Loucy (cell line): ENCODE data around the gene KEAP1.

Experiments
- H2AFZ ChIP-seq: fragments of 200-600 bp; sonication (generic); 2 replicates; pipeline ENCODE4 v1.6.0; 2016; ENCODE audit warnings: antibody characterized with exemption, mild to moderate bottlenecking, low read length, moderate library complexity
- H3F3A ChIP-seq: fragments of 200-600 bp; 2 replicates; pipeline ENCODE4 v1.6.0; 2016; ENCODE audit warnings: antibody characterized with exemption, low read depth, mild to moderate bottlenecking
- H3K27me3 ChIP-seq: fragments of 200-600 bp; sonication (generic); 2 replicates; pipeline ENCODE4 v1.6.1; 2014; ENCODE audit warnings: low read length, mild to moderate bottlenecking; ENCODE audit not compliant: insufficient read depth, poor library complexity, severe bottlenecking
- H3K36me3 ChIP-seq: fragments of 200-600 bp; sonication (generic); 2 replicates; pipeline ENCODE4 v1.6.1; 2016; ENCODE audit warnings: low read length; ENCODE audit not compliant: insufficient read depth
- H3K4me1 ChIP-seq: fragments of 200-600 bp; sonication (generic); 2 replicates; pipeline ENCODE4 v1.5.1; 2014; ENCODE audit warnings: low read length, mild to moderate bottlenecking; ENCODE audit not compliant: insufficient read depth, poor library complexity, severe bottlenecking
- H3K4me2 ChIP-seq: fragments of 200-600 bp; sonication (generic); 2 replicates; pipeline ENCODE4 v1.6.0; 2014; ENCODE audit warnings: antibody characterized with exemption, low read length, low read depth, mild to moderate bottlenecking; ENCODE audit not compliant: poor library complexity, severe bottlenecking
- H3K4me3 ChIP-seq: fragments of 200-600 bp; sonication (generic); 2 replicates; pipeline ENCODE4 v1.5.1; 2014; ENCODE audit warnings: low read length, mild to moderate bottlenecking, mixed read lengths; ENCODE audit not compliant: poor library complexity, severe bottlenecking
- H3K79me2 ChIP-seq: fragments of 200-600 bp; sonication (generic); 2 replicates; pipeline ENCODE4 v1.6.1; 2014; ENCODE audit warnings: low read length; ENCODE audit not compliant: insufficient read depth
- H3K9ac ChIP-seq: fragments of 200-600 bp; sonication (generic); 2 replicates; pipeline ENCODE4 v1.6.0; 2014; ENCODE audit warnings: mild to moderate bottlenecking, low read depth, low read length, moderate library complexity; ENCODE audit not compliant: poor library complexity, severe bottlenecking
- H3K9me2 ChIP-seq: fragments of 200-600 bp; sonication (generic); replicated peaks from 2 replicates; pipeline ENCODE4 v1.6.1; 2016; ENCODE audit warnings: low read depth, low read length, mixed read lengths
- H3K9me3 ChIP-seq: fragments of 200-600 bp; sonication (generic); 2 replicates; pipeline ENCODE4 v1.6.1; 2014; ENCODE audit warnings: mild to moderate bottlenecking, antibody characterized with exemption, low read length, low read depth; ENCODE audit not compliant: insufficient read depth
- H4K20me1 ChIP-seq: fragments of 200-600 bp; sonication (generic); 2 replicates; pipeline ENCODE4 v1.6.0; 2014; ENCODE audit warnings: antibody characterized with exemption, low read length, mild to moderate bottlenecking; ENCODE audit not compliant: insufficient read depth, poor library complexity, severe bottlenecking
- EZH2phosphoT487 ChIP-seq: fragments of 200-600 bp; IDR thresholded peaks from 2 replicates; pipeline ENCODE4 v1.6.1; 2018; ENCODE audit warnings: antibody characterized with exemption, mild to moderate bottlenecking, moderate library complexity, borderline replicate concordance
- TF ChIP-seq, protein P1 (sequence below): fragments of 200-600 bp; sonication (generic); conservative IDR thresholded peaks from 2 replicates; pipeline ENCODE4 v1.5.1; 2014; ENCODE audit warnings: mild to moderate bottlenecking, antibody characterized with exemption, low read length

The KEAP1 gene

GRCh38 chr19:10468133-10468532 lies 35.0 kb downstream of the KEAP1 start:
- Histone ChIP-seq H3K4me2 (no peak overlapping the region), H4K20me1 (no peaks in the 10 kb centered on the region), H3K9me3 (no peaks in the 10 kb centered on the region), H3F3A (no peaks in the 10 kb centered on the region), H3K4me1 (no peaks in the 10 kb centered on the region), H3K9ac (no peak overlapping the region), H3K9me2 (no peaks in the 10 kb centered on the region), H3K27me3 (no peaks in the 10 kb centered on the region), H3K79me2 (no peaks in the 10 kb centered on the region), H3K4me3 (no peak overlapping the region), H3K36me3 (no peaks in the 10 kb centered on the region), H2AFZ (no peak overlapping the region)
- TF ChIP-seq EZH2phosphoT487, result no peak
- TF ChIP-seq, protein P1, sequence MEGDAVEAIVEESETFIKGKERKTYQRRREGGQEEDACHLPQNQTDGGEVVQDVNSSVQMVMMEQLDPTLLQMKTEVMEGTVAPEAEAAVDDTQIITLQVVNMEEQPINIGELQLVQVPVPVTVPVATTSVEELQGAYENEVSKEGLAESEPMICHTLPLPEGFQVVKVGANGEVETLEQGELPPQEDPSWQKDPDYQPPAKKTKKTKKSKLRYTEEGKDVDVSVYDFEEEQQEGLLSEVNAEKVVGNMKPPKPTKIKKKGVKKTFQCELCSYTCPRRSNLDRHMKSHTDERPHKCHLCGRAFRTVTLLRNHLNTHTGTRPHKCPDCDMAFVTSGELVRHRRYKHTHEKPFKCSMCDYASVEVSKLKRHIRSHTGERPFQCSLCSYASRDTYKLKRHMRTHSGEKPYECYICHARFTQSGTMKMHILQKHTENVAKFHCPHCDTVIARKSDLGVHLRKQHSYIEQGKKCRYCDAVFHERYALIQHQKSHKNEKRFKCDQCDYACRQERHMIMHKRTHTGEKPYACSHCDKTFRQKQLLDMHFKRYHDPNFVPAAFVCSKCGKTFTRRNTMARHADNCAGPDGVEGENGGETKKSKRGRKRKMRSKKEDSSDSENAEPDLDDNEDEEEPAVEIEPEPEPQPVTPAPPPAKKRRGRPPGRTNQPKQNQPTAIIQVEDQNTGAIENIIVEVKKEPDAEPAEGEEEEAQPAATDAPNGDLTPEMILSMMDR, result no peak

GRCh38 chr19:10467104-10467706 lies 36.0 kb downstream of the KEAP1 start:
- Histone ChIP-seq H3K9ac (no peak overlapping the region), H3K9me3 (no peaks in the 10 kb centered on the region), H3K27me3 (no peaks in the 10 kb centered on the region), H3K36me3 (no peaks in the 10 kb centered on the region), H3K9me2 (no peaks in the 10 kb centered on the region), H4K20me1 (no peaks in the 10 kb centered on the region), H2AFZ (no peak overlapping the region), H3K4me3 (no peak overlapping the region), H3F3A (no peaks in the 10 kb centered on the region), H3K4me1 (no peaks in the 10 kb centered on the region), H3K79me2 (no peaks in the 10 kb centered on the region), H3K4me2 (no peak overlapping the region)
- TF ChIP-seq, protein P1, result no peak

DNA sequence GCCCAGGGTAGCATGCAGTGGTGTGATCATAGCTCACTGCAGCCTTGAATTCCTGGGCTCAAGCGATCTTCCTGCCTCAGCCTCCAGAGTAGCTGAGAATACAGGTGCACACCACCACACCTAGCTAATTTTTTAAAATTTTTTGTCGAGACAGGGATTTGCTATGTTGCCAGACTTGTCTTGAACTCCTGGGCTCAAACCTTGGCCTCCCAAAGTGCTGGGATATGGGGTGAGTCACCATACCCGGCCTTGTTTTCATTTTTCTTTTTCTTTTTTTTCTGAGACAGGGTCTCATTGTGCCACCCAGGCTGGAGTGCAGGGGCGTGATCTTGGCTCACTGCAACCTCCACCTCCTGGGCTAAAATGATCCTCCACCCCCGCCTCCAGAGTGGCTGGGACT lies 38.7 kb downstream of the KEAP1 start:
- TF ChIP-seq, protein P1, result no peak
- no peak for TF ChIP-seq EZH2phosphoT487
- H3K4me1 ChIP-seq, result peaks cover 3% of the 10 kb centered on the region
- H3K9ac ChIP-seq, result no peak overlapping the region
- H3K36me3 ChIP-seq, result no peaks in the 10 kb centered on the region
- H3K9me2 ChIP-seq, result no peaks in the 10 kb centered on the region
- H3F3A ChIP-seq, result no peaks in the 10 kb centered on the region
- H4K20me1 ChIP-seq, result no peaks in the 10 kb centered on the region
- no peaks in the 10 kb centered on the region for H3K27me3 ChIP-seq
- no peak overlapping the region for H3K4me3 ChIP-seq
- no peak overlapping the region for H2AFZ ChIP-seq
- no peaks in the 10 kb centered on the region for H3K79me2 ChIP-seq
- H3K4me2 ChIP-seq, result no peak overlapping the region
- no peaks in the 10 kb centered on the region for H3K9me3 ChIP-seq
